H9 (cell line): ENCODE results near the gene ZNF341. TPM values are rescaled to one million over a fixed set of nuclear protein-coding genes. Genes with fewer than 3 reads are reported as not detected.

Source experiments
- DNase-seq: peaks from one replicate; pipeline ENCODE4 v3.0.0-alpha.2; 2017
- H2AFZ ChIP-seq: one replicate; pipeline ENCODE4 v1.6.1; 2013; ENCODE audit warnings: mild to moderate bottlenecking, low read length, control low read depth, moderate library complexity
- H2AK5ac ChIP-seq: 2 replicates; pipeline ENCODE4 v1.6.1; 2013; ENCODE audit warnings: low read length, control low read depth, mixed read lengths; ENCODE audit not compliant: insufficient read length
- H2BK120ac ChIP-seq: one replicate; pipeline ENCODE4 v1.6.1; 2013; ENCODE audit warnings: low read depth, mild to moderate bottlenecking, low read length, control low read depth, inconsistent platforms; ENCODE audit not compliant: poor library complexity, severe bottlenecking
- H2BK12ac ChIP-seq: 2 replicates; pipeline ENCODE4 v1.6.1; 2013; ENCODE audit warnings: low read length, control low read depth, mixed read lengths, low read depth; ENCODE audit not compliant: insufficient read length
- H2BK15ac ChIP-seq: 2 replicates; pipeline ENCODE4 v1.6.1; 2013; ENCODE audit warnings: low read depth, low read length, control low read depth
- H2BK20ac ChIP-seq: one replicate; pipeline ENCODE4 v1.6.1; 2013; ENCODE audit warnings: low read depth, mild to moderate bottlenecking, low read length, control low read depth, inconsistent platforms; ENCODE audit not compliant: poor library complexity, severe bottlenecking
- H2BK5ac ChIP-seq: 2 replicates; pipeline ENCODE4 v1.6.1; 2013; ENCODE audit warnings: low read length, control low read depth, mixed read lengths; ENCODE audit not compliant: insufficient read length
- H3K14ac ChIP-seq: 2 replicates; pipeline ENCODE4 v1.6.1; 2013; ENCODE audit warnings: low read length, control low read depth; ENCODE audit not compliant: insufficient read depth
- H3K18ac ChIP-seq: 2 replicates; pipeline ENCODE4 v1.6.1; 2013; ENCODE audit warnings: low read depth, mild to moderate bottlenecking, mixed read lengths, low read length, control low read depth; ENCODE audit not compliant: insufficient read length
- H3K23ac ChIP-seq: 2 replicates; pipeline ENCODE4 v1.6.1; 2013; ENCODE audit warnings: low read length, control low read depth, mixed read lengths, low read depth; ENCODE audit not compliant: insufficient read length
- H3K23me2 ChIP-seq: 2 replicates; pipeline ENCODE4 v1.6.1; 2013; ENCODE audit warnings: low read depth, mild to moderate bottlenecking, mixed read lengths, low read length, control low read depth; ENCODE audit not compliant: insufficient read length, poor library complexity, severe bottlenecking
- H3K27ac ChIP-seq: 2 replicates; pipeline ENCODE4 v1.5.1; 2013; ENCODE audit warnings: low read length, control low read depth, mixed read lengths, low read depth; ENCODE audit not compliant: insufficient read length
- H3K27me3 ChIP-seq: 2 replicates; pipeline ENCODE4 v1.6.1; 2013; ENCODE audit warnings: low read length, control low read depth, inconsistent platforms; ENCODE audit not compliant: insufficient read depth
- H3K4ac ChIP-seq: 2 replicates; pipeline ENCODE4 v1.6.1; 2013; ENCODE audit warnings: low read depth, mild to moderate bottlenecking, control low read depth, inconsistent platforms, low read length, moderate library complexity
- H3K4me1 ChIP-seq: 2 replicates; pipeline ENCODE4 v1.6.1; 2013; ENCODE audit warnings: low read length, control low read depth, inconsistent platforms; ENCODE audit not compliant: insufficient read depth
- H3K4me2 ChIP-seq: 2 replicates; pipeline ENCODE4 v1.6.1; 2013; ENCODE audit warnings: low read length, control low read depth, mixed read lengths; ENCODE audit not compliant: insufficient read length, insufficient read depth
- H3K56ac ChIP-seq: 2 replicates; pipeline ENCODE4 v1.6.1; 2013; ENCODE audit warnings: low read depth, mild to moderate bottlenecking, mixed read lengths, low read length, control low read depth; ENCODE audit not compliant: insufficient read length
- H3K79me1 ChIP-seq: 2 replicates; pipeline ENCODE4 v1.6.1; 2013; ENCODE audit warnings: low read depth, mild to moderate bottlenecking, moderate library complexity, low read length, control low read depth, inconsistent platforms; ENCODE audit not compliant: insufficient read depth, poor library complexity, severe bottlenecking
- H3K79me2 ChIP-seq: 2 replicates; pipeline ENCODE4 v1.6.1; 2013; ENCODE audit warnings: low read length, control low read depth, inconsistent platforms; ENCODE audit not compliant: insufficient read depth
- H3K9ac ChIP-seq: 2 replicates; pipeline ENCODE4 v1.6.1; 2013; ENCODE audit warnings: low read length, control low read depth, mixed read lengths; ENCODE audit not compliant: insufficient read length; ENCODE audit errors: extremely low read depth
- H3K9me3 ChIP-seq: one replicate; pipeline ENCODE4 v1.6.1; 2013; ENCODE audit warnings: low read depth, low read length, inconsistent platforms; ENCODE audit not compliant: control insufficient read depth
- H3T11ph ChIP-seq: one replicate; pipeline ENCODE4 v1.6.1; 2013; ENCODE audit warnings: mild to moderate bottlenecking, low read length, control low read depth, inconsistent platforms
- H4K20me1 ChIP-seq: one replicate; pipeline ENCODE4 v1.6.1; 2013; ENCODE audit not compliant: control insufficient read depth, insufficient read length, insufficient read depth
- H4K5ac ChIP-seq: 2 replicates; pipeline ENCODE4 v1.6.1; 2013; ENCODE audit warnings: low read depth, mild to moderate bottlenecking, mixed read lengths, low read length, control low read depth; ENCODE audit not compliant: insufficient read length
- H4K8ac ChIP-seq: replicated peaks from 2 replicates; pipeline ENCODE4 v1.6.1; 2013; ENCODE audit warnings: low read length, control low read depth, mixed read lengths, low read depth; ENCODE audit not compliant: insufficient read length
- H4K91ac ChIP-seq: 2 replicates; pipeline ENCODE4 v1.6.1; 2013; ENCODE audit warnings: low read depth, mild to moderate bottlenecking, moderate library complexity, mixed read lengths, low read length, control low read depth; ENCODE audit not compliant: insufficient read length
- H3K27ac Mint-ChIP-seq, 3 experiments: 2 replicates in 2 of 3; 3 replicates in 1 of 3; pipeline ENCODE4 v1.8.0; 2020 to 2021; ENCODE audit warnings: mixed read lengths in 3 of 3, mild to moderate bottlenecking in 1 of 3, moderate library complexity in 1 of 3
- H3K27me3 Mint-ChIP-seq: 2 replicates; pipeline ENCODE4 v1.8.0; 2021; ENCODE audit warnings: low read depth, mild to moderate bottlenecking, moderate library complexity, mixed read lengths
- H3K36me3 Mint-ChIP-seq, 3 experiments: 2 replicates in 2 of 3; 3 replicates in 1 of 3; pipeline ENCODE4 v1.8.0; 2020 to 2021; ENCODE audit warnings: low read depth in 3 of 3, mixed read lengths in 3 of 3; ENCODE audit not compliant: insufficient read depth in 1 of 3
- H3K4me1 Mint-ChIP-seq, 2 experiments: 2 replicates each; pipeline ENCODE4 v1.8.0; 2020; ENCODE audit warnings: mixed read lengths in 2 of 2
- H3K4me3 Mint-ChIP-seq, 2 experiments: 2 replicates in 1 of 2; 3 replicates in 1 of 2; pipeline ENCODE4 v1.8.0; 2020 to 2021; ENCODE audit warnings: mild to moderate bottlenecking in 2 of 2, mixed read lengths in 2 of 2, moderate library complexity in 1 of 2
- H3K9me3 Mint-ChIP-seq, 2 experiments: 2 replicates in 1 of 2; 3 replicates in 1 of 2; pipeline ENCODE4 v1.8.0; 2020; ENCODE audit warnings: mild to moderate bottlenecking in 2 of 2, mixed read lengths in 2 of 2, moderate library complexity in 1 of 2
- WGBS: extraction: QIAGEN DNeasy Blood & Tissue Kit; methylation state at CpG from one replicate; pipeline ENCODE4 v1.1.7; 2013; ENCODE audit warnings: missing lambda C conversion rate, low lambda C conversion rate, mixed read lengths; ENCODE audit not compliant: insufficient read length; ENCODE audit errors: extremely low coverage; 5-methylcytosine and 5-hydroxymethylcytosine counted together
- total RNA-seq: library from RNA; stranded (reverse); gene quantifications from 2 replicates; pipeline ENCODE4 v1.2.1, GENCODE V29; 2021
- TF ChIP-seq, protein P1 (sequence below): fragments of 200-600 bp; sonication (generic); conservative IDR thresholded peaks from 3 replicates; pipeline ENCODE4 v1.8.0; 2021; ENCODE audit warnings: antibody characterized with exemption, mild to moderate bottlenecking

ZNF341 gene
- total RNA-seq, 1 experiment from 2014 or later = 5.2 TPM

DNA sequence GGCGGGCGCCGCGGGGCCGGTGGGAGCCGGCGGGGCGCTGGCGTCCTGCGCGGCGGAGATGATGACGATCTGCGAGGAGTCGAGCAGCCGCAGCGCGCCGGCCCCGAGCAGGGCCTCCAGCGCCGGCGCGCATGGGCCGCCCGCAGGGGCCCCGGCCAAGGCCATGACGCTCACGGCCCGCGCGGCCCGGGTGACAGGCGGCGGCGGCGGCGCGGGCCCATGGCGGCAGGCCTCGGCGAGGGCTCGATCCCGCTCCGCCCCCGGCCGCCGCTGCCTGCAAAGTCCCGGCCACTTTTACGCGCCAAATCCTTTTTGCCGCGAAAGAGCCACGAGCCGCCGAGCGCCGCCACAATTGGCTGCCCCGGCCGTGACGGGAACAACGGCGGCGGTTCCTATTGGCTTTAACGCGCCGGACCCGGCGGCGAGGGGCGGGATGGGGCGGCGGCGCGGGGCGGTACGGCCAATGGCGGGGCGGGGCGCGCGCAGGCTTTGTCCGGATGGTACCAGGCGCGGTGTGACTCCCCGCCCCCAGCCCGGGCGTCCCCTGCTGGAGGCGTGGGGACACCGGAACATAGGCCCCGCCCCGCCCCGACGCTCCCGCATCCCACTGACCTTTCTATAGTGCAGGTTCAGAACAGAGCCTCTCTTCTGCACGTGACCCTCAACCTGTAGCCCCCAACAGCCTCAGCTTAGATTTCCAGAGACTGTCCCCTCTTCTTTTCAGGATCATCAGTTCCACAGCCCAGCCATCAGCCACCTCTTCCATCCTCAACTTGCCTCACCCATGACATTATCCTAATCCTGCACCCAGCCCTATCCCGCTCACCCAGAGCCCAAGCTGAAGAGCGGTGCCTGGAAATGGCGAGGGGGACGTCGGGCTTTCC is 45.5 kb upstream of the ZNF341 start, which contains the start of gene E2F1:
Gene E2F1 (minus strand): TSS at position 286 of the 884 bp plus-strand sequence. CDS start 121 bp downstream, at position 165.
- H3K4me2 ChIP-seq = peak within 1 kb of the TSS; percentile 67
- H3K9me3 ChIP-seq = no peaks in the 10 kb centered on the region
- H4K8ac ChIP-seq = no peak within 1 kb of the TSS
- H3K9ac ChIP-seq = peak within 1 kb of the TSS; percentile 53
- H2BK15ac ChIP-seq = no peak within 1 kb of the TSS
- H3K18ac ChIP-seq = peak within 1 kb of the TSS; percentile 9
- peak within 1 kb of the TSS; percentile 86 to 92 for H3K4me3 Mint-ChIP-seq
- H3K9me3 Mint-ChIP-seq = no peaks in the 10 kb centered on the region
- H2AFZ ChIP-seq = no peak within 1 kb of the TSS
- H4K5ac ChIP-seq = no peak within 1 kb of the TSS
- TF ChIP-seq, protein P1, sequence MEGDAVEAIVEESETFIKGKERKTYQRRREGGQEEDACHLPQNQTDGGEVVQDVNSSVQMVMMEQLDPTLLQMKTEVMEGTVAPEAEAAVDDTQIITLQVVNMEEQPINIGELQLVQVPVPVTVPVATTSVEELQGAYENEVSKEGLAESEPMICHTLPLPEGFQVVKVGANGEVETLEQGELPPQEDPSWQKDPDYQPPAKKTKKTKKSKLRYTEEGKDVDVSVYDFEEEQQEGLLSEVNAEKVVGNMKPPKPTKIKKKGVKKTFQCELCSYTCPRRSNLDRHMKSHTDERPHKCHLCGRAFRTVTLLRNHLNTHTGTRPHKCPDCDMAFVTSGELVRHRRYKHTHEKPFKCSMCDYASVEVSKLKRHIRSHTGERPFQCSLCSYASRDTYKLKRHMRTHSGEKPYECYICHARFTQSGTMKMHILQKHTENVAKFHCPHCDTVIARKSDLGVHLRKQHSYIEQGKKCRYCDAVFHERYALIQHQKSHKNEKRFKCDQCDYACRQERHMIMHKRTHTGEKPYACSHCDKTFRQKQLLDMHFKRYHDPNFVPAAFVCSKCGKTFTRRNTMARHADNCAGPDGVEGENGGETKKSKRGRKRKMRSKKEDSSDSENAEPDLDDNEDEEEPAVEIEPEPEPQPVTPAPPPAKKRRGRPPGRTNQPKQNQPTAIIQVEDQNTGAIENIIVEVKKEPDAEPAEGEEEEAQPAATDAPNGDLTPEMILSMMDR = peak; percentile 51; the same call in 2 of the 3 replicates
- no peak within 1 kb of the TSS for H2BK5ac ChIP-seq
- no peak within 1 kb of the TSS for H4K91ac ChIP-seq
- no peaks in the 10 kb centered on the region for H3K27me3 ChIP-seq
- no peaks in the 10 kb centered on the region for H3K4me1 ChIP-seq
- no peak within 1 kb of the TSS for H3K56ac ChIP-seq
- H3K27me3 Mint-ChIP-seq = peaks cover 48% of the 10 kb centered on the region
- no peak within 1 kb of the TSS for H2AK5ac ChIP-seq
- peaks cover 7% of the 10 kb centered on the region; the same call in 1 of the 2 replicates for H3K79me2 ChIP-seq
- peaks cover 10% of the 10 kb centered on the region for H3K23me2 ChIP-seq
- H3K27ac ChIP-seq = no peak within 1 kb of the TSS
- no peak within 1 kb of the TSS for H3K4ac ChIP-seq
- H4K20me1 ChIP-seq = no peaks in the 10 kb centered on the region
- no peak within 1 kb of the TSS for H3K23ac ChIP-seq
- H2BK120ac ChIP-seq = no peak within 1 kb of the TSS
- peak within 1 kb of the TSS; percentile 51 for H3K14ac ChIP-seq
- no CpG with 5 or more reads among the region's 101 CpGs for WGBS
- H3K79me1 ChIP-seq = no peaks in the 10 kb centered on the region
- H2BK20ac ChIP-seq = no peak within 1 kb of the TSS
- H3K36me3 Mint-ChIP-seq = peaks cover 0 to 18% (median 6%) of the 10 kb centered on the region in 3 experiments; a peak in 4 of 7 replicates
- peak within 1 kb of the TSS; percentile 76 to 95 (median 94); a peak in 6 of 7 replicates for H3K27ac Mint-ChIP-seq
- no peak within 1 kb of the TSS for H3T11ph ChIP-seq
- H3K4me1 Mint-ChIP-seq = peaks cover 31 to 35% of the 10 kb centered on the region in 2 experiments
- H2BK12ac ChIP-seq = no peak within 1 kb of the TSS
- peak; percentile 97 for DNase-seq
